ENCODE data around the gene CNTRL.

Gene CNTRL

DNA sequence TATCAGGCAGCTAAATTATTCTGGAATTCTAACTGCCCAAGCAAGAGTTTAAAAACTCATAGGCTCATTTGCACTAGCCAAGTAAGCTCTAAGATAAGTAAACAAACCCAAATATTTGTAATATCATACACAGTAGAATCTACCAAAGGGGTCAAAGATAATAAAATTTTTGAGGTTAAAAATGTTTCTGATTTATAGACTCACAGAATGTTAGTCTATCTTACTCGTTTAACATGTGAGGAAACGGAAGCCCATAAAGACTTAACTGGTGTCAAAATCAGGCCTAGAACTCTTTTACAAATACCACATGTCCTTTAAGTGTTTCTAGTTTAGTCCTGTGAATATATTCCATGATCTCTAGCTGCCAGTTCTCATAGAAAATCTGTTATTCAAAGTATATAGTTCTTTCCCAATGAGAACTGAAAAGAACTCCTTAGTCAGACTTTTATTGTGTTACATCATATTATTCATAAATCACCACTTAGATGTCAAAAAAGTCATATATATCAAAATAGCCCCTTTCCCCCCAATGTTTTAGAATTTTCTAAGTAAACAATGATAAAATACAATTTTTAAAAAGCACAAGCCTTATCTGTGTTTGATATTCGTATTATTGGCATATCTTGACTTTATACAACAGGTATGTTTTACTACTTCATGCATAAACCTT lies 113.0 kb downstream of the CNTRL start:
- Histone ChIP-seq H3K27ac (ENCODE audit: low read depth, low read length) (no peak overlapping the region), H3K4me1 (ENCODE audit: control insufficient read depth, insufficient read depth, low read length, unreplicated experiment) (peaks cover 27% of the 10 kb centered on the region), H3K36me3 (ENCODE audit: insufficient read depth, low read length) (peaks cover 15% of the 10 kb centered on the region; the same call in 1 of the 2 replicates)

GRCh38 chr9:121189006-121189405 lies 114.3 kb downstream of the CNTRL start:
- H3K4me3 ChIP-seq (ENCODE audit: low read depth, low read length), result no peak overlapping the region
- no peak overlapping the region for H2AFZ ChIP-seq (ENCODE audit: low read length, unreplicated experiment)
- H3K79me2 ChIP-seq (ENCODE audit: control insufficient read depth, insufficient read depth, low read length, unreplicated experiment), result peaks cover 96% of the 10 kb centered on the region
- H3K27me3 ChIP-seq (ENCODE audit: insufficient read depth, low read length), result no peaks in the 10 kb centered on the region
- no peak overlapping the region for H3K27ac ChIP-seq (ENCODE audit: low read depth, low read length)
- H3K4me1 ChIP-seq (ENCODE audit: control insufficient read depth, insufficient read depth, low read length, unreplicated experiment), result peaks cover 34% of the 10 kb centered on the region
- peaks cover 7% of the 10 kb centered on the region; the same call in 1 of the 2 replicates for H3K36me3 ChIP-seq (ENCODE audit: insufficient read depth, low read length)

More for the DNA sequence above, 113.0 kb downstream of the CNTRL start:
- Histone ChIP-seq H3K27me3 (ENCODE audit: insufficient read depth, low read length) (no peaks in the 10 kb centered on the region), H3K4me3 (ENCODE audit: low read depth, low read length) (no peak overlapping the region), H3K79me2 (ENCODE audit: control insufficient read depth, insufficient read depth, low read length, unreplicated experiment) (peaks cover 93% of the 10 kb centered on the region), H2AFZ (ENCODE audit: low read length, unreplicated experiment) (no peak overlapping the region)

DNA sequence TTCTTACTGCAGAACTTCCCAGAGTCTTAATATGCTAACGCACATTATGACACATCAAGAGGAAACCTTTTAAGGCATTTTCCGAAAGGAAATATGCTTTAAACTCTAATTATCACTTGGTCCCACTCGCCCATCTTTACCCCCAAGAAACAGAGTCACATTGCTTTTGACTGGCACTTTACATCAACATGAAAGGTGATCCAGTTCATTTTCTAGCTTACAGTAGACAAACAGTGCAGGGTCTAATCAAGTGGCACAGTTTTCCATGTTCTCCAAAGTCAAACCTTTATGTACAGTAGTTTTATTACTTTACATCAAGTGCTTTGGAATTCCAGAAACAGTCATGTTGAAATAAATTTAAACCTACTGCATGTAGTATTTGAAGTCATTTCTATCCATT lies 114.9 kb downstream of the CNTRL start:
- Histone ChIP-seq H3K79me2 (ENCODE audit: control insufficient read depth, insufficient read depth, low read length, unreplicated experiment) (peaks cover 97% of the 10 kb centered on the region), H3K27me3 (ENCODE audit: insufficient read depth, low read length) (no peaks in the 10 kb centered on the region), H3K4me3 (ENCODE audit: low read depth, low read length) (no peak overlapping the region), H2AFZ (ENCODE audit: low read length, unreplicated experiment) (no peak overlapping the region), H3K4me1 (ENCODE audit: control insufficient read depth, insufficient read depth, low read length, unreplicated experiment) (peaks cover 34% of the 10 kb centered on the region), H3K36me3 (ENCODE audit: insufficient read depth, low read length) (peaks cover 5% of the 10 kb centered on the region; the same call in 1 of the 2 replicates), H3K27ac (ENCODE audit: low read depth, low read length) (no peak overlapping the region)

DNA sequence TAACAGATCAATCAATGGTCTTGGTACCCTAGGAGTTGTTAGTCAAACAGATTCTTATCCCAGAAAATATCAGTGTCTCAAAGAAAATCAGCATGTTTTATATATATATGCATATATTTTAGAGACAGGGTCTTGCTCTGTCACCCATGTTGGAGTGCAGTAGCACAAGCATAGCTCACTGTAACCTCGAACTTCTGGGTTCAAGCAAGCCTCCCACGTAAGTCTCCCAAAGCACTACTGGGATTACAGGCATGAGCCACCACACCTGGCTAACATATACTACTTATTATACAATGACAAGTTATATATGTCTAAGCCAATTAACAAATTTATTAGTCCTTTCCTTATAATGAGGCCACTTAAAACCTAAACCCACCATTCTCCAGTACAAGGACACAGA lies 116.5 kb downstream of the CNTRL start:
- Histone ChIP-seq H3K27me3 (ENCODE audit: insufficient read depth, low read length) (no peaks in the 10 kb centered on the region), H3K36me3 (ENCODE audit: insufficient read depth, low read length) (peaks cover 5% of the 10 kb centered on the region; the same call in 1 of the 2 replicates), H2AFZ (ENCODE audit: low read length, unreplicated experiment) (no peak overlapping the region), H3K4me3 (ENCODE audit: low read depth, low read length) (no peak overlapping the region), H3K4me1 (ENCODE audit: control insufficient read depth, insufficient read depth, low read length, unreplicated experiment) (peaks cover 40% of the 10 kb centered on the region), H3K27ac (ENCODE audit: low read depth, low read length) (no peak overlapping the region), H3K79me2 (ENCODE audit: control insufficient read depth, insufficient read depth, low read length, unreplicated experiment) (peaks cover 97% of the 10 kb centered on the region)

DNA sequence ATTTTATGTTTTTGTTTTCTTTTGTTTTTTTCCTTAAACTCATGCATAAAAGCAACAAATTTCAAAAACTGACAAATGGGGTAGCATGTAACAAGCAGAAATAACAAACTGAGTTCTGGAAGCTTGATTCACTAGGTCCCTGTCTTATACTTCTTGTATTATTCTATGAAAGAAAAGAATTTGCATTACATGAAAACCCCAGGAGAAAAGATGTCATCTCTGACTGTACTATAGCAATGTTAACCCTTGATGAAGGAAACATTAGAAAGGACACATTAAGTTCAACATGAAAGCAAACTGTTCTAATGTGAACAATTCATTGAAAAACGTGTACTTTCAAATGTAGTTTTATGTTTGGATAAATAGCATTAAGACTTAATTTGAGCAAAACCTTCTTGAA lies 117.8 kb downstream of the CNTRL start:
- Histone ChIP-seq H3K4me3 (ENCODE audit: low read depth, low read length) (no peak overlapping the region), H3K4me1 (ENCODE audit: control insufficient read depth, insufficient read depth, low read length, unreplicated experiment) (peaks cover 43% of the 10 kb centered on the region), H3K27me3 (ENCODE audit: insufficient read depth, low read length) (no peaks in the 10 kb centered on the region), H3K79me2 (ENCODE audit: control insufficient read depth, insufficient read depth, low read length, unreplicated experiment) (peaks cover 98% of the 10 kb centered on the region), H3K36me3 (ENCODE audit: insufficient read depth, low read length) (0 out of 2 replicates have a peak, but pooled peaks cover 5% of the 10 kb centered on the region), H2AFZ (ENCODE audit: low read length, unreplicated experiment) (no peak overlapping the region), H3K27ac (ENCODE audit: low read depth, low read length) (peak overlapping the region; percentile 53; the same call in 1 of the 2 replicates)

DNA sequence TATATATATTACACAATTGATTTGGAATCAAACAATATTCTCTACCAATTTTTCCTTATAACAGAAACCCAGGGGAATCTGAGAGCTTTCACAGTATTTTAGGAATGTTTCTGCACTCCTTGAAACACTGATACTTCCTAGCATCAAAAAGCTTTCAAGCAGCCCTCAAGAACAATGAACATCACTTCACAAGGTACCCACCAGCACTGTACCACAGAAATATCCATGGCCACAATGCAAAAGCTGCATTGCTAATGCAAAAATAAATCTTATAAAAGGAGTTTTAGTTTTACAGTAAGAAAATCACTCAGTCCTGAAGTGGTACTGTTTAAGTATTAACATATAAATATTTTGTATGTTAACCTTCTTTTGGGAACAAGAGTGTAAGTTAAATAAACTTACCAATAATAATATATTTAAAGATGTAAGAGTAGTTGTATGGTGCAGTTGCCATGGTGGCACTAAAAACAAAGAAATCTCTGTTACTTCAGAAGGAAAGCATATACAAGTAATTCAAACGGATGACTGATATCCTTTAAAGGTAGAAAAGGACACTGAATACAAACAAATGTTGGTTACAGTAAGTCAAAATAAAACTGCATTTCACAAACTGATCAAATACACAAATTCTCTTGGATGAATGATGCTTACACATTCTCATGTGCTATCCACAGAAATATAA lies 118.3 kb downstream of the CNTRL start:
- Histone ChIP-seq H3K27ac (ENCODE audit: low read depth, low read length) (peak overlapping the region; percentile 53), H3K36me3 (ENCODE audit: insufficient read depth, low read length) (0 out of 2 replicates have a peak, but pooled peaks cover 5% of the 10 kb centered on the region), H3K27me3 (ENCODE audit: insufficient read depth, low read length) (no peaks in the 10 kb centered on the region), H3K79me2 (ENCODE audit: control insufficient read depth, insufficient read depth, low read length, unreplicated experiment) (peaks cover 98% of the 10 kb centered on the region), H3K4me1 (ENCODE audit: control insufficient read depth, insufficient read depth, low read length, unreplicated experiment) (peaks cover 45% of the 10 kb centered on the region), H3K4me3 (ENCODE audit: low read depth, low read length) (no peak overlapping the region), H2AFZ (ENCODE audit: low read length, unreplicated experiment) (no peak overlapping the region)

- no peaks in the 10 kb centered on the region for H3K27me3 ChIP-seq (ENCODE audit: insufficient read depth, low read length)
- no peaks in the 10 kb centered on the region for H3K36me3 ChIP-seq (ENCODE audit: insufficient read depth, low read length)
- no peak overlapping the region for H3K27ac ChIP-seq (ENCODE audit: low read depth, low read length)
- no peak overlapping the region for H2AFZ ChIP-seq (ENCODE audit: low read length, unreplicated experiment)
- H3K4me3 ChIP-seq (ENCODE audit: low read depth, low read length), result no peak overlapping the region
- peaks cover 99% of the 10 kb centered on the region for H3K79me2 ChIP-seq (ENCODE audit: control insufficient read depth, insufficient read depth, low read length, unreplicated experiment)
- peaks cover 61% of the 10 kb centered on the region for H3K4me1 ChIP-seq (ENCODE audit: control insufficient read depth, insufficient read depth, low read length, unreplicated experiment)
Observed at GRCh38 chr9:121194730-121195129, 120.0 kb downstream of the CNTRL start.

- Histone ChIP-seq H3K79me2 (ENCODE audit: control insufficient read depth, insufficient read depth, low read length, unreplicated experiment) (peaks cover 100% of the 10 kb centered on the region), H3K4me3 (ENCODE audit: low read depth, low read length) (no peak overlapping the region), H3K36me3 (ENCODE audit: insufficient read depth, low read length) (no peaks in the 10 kb centered on the region), H3K4me1 (ENCODE audit: control insufficient read depth, insufficient read depth, low read length, unreplicated experiment) (peaks cover 65% of the 10 kb centered on the region), H3K27ac (ENCODE audit: low read depth, low read length) (no peak overlapping the region), H3K27me3 (ENCODE audit: insufficient read depth, low read length) (no peaks in the 10 kb centered on the region), H2AFZ (ENCODE audit: low read length, unreplicated experiment) (no peak overlapping the region)
Observed at GRCh38 chr9:121196389-121196788, 121.6 kb downstream of the CNTRL start.

DNA sequence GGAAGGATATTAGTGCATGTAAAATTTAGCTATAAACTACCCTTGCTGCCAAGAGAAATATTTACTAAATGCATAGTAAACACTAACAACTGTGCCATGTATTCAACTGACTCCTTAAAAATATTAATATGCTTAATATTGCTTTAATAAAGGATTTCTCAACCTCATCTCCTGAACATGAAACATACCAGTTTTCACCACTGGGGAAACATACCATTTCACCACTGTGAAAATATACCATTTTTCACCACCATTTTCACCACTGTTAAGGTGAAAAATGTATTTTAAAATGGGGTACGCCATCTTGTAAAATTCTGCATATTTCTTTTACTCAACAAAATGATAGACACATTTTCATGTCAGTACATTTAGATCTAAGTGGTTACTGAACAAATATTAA lies 122.4 kb downstream of the CNTRL start:
- peaks cover 62% of the 10 kb centered on the region for H3K4me1 ChIP-seq (ENCODE audit: control insufficient read depth, insufficient read depth, low read length, unreplicated experiment)
- no peak overlapping the region for H3K4me3 ChIP-seq (ENCODE audit: low read depth, low read length)
- no peaks in the 10 kb centered on the region for H3K36me3 ChIP-seq (ENCODE audit: insufficient read depth, low read length)
- H3K27me3 ChIP-seq (ENCODE audit: insufficient read depth, low read length), result no peaks in the 10 kb centered on the region
- H3K79me2 ChIP-seq (ENCODE audit: control insufficient read depth, insufficient read depth, low read length, unreplicated experiment), result peaks cover 96% of the 10 kb centered on the region
- no peak overlapping the region for H3K27ac ChIP-seq (ENCODE audit: low read depth, low read length)
- H2AFZ ChIP-seq (ENCODE audit: low read length, unreplicated experiment), result no peak overlapping the region

GRCh38 chr9:121198512-121199042 lies 123.8 kb downstream of the CNTRL start:
- peaks cover 84% of the 10 kb centered on the region for H3K79me2 ChIP-seq (ENCODE audit: control insufficient read depth, insufficient read depth, low read length, unreplicated experiment)

More at GRCh38 chr9:121198512-121199042, 123.8 kb downstream of the CNTRL start:
- H3K36me3 ChIP-seq (ENCODE audit: insufficient read depth, low read length), result no peaks in the 10 kb centered on the region
- H2AFZ ChIP-seq (ENCODE audit: low read length, unreplicated experiment), result no peak overlapping the region
- H3K4me1 ChIP-seq (ENCODE audit: control insufficient read depth, insufficient read depth, low read length, unreplicated experiment), result peaks cover 49% of the 10 kb centered on the region
- H3K27ac ChIP-seq (ENCODE audit: low read depth, low read length), result no peak overlapping the region
- peak overlapping the region; percentile 96 for H3K4me3 ChIP-seq (ENCODE audit: low read depth, low read length)
- H3K27me3 ChIP-seq (ENCODE audit: insufficient read depth, low read length), result no peaks in the 10 kb centered on the region
